Panc1 (cell line): ENCODE results near the gene RNF43.

Experiments
- POLR2AphosphoS5 ChIP-seq: IDR thresholded peaks from 2 replicates; pipeline ENCODE4 v1.6.1; 2012; ENCODE audit warnings: mild to moderate bottlenecking, low read depth, low read length, moderate library complexity
- REST ChIP-seq, 2 experiments: IDR thresholded peaks; 2 replicates each; pipeline ENCODE4 v1.6.1; 2011 to 2012; ENCODE audit warnings: low read depth in 2 of 2, control low read depth in 1 of 2, low read length in 1 of 2, mild to moderate bottlenecking in 1 of 2, moderate library complexity in 1 of 2; ENCODE audit not compliant: insufficient read depth in 1 of 2

DNA sequence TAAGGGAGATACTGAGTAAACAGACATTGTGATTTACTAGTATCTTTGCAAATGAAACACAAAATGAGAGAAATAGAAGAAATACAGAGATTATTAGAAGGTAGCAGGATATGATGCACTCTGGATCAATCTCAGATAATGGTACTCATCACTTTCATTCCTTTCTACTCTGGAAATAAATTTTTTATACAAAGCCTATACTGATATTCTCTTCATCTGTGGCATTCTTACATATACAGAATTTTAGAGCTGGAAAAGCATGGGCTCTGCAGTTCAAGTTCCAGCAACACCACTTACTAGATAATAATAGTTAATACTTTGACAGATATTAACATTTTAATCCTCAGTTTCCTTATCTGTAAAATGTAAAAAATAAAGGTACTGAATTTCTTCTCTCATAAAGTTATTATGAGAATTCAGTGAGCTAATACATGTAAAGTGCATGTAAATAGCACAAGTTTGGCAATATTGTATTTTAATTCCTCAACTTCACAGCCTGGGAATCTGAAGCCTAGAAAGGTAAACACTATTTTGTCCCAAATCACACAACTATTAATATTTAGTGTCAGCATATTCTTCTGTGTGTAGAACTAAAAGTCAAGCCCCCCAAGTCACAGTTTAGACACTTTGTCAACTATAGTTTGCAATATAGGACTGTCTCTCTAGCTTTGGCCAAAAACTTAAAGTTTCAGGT, 6.5 kb downstream of the RNF43 start:
- no peak for TF ChIP-seq POLR2AphosphoS5
- no peak for TF ChIP-seq REST (IDR thresholded peaks at IDR 0.05; ENCODE audit: insufficient read depth in 1 of 2, low read depth in 2 of 2, low read length in 1 of 2)
